ENCODE measurements around the gene FAM124A.
"Not testable (repeated sequence)": the region's sequence is repeated elsewhere in the genome, so short reads cannot be mapped to it uniquely, and the experiment has no call there.

Gene FAM124A

GRCh38 chr13:51275101-51275500, 52.9 kb downstream of the FAM124A start:
- no peak for DNase-seq

DNA sequence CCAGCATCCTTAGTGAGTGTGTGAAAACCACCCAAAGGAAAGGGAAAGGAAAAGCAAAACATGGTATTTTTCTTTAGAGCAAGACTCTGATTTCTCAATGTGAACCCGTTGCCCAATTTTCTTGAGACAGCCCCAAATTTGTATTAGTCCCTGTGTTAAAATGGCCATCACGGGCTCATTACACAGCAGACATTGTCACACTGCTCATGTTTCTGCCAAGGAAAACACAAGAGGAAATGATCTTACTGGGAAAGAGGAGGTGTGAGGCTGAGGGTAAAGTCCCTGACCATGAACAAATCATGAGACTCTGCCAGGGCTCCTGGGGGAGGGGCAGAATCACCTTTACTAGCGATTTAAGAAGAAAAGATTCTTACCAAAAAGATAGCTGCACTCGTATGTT, 54.4 kb downstream of the FAM124A start:
- no peak for DNase-seq

GRCh38 chr13:51277928-51278327, 55.7 kb downstream of the FAM124A start:
- DNase-seq: no peak

DNA sequence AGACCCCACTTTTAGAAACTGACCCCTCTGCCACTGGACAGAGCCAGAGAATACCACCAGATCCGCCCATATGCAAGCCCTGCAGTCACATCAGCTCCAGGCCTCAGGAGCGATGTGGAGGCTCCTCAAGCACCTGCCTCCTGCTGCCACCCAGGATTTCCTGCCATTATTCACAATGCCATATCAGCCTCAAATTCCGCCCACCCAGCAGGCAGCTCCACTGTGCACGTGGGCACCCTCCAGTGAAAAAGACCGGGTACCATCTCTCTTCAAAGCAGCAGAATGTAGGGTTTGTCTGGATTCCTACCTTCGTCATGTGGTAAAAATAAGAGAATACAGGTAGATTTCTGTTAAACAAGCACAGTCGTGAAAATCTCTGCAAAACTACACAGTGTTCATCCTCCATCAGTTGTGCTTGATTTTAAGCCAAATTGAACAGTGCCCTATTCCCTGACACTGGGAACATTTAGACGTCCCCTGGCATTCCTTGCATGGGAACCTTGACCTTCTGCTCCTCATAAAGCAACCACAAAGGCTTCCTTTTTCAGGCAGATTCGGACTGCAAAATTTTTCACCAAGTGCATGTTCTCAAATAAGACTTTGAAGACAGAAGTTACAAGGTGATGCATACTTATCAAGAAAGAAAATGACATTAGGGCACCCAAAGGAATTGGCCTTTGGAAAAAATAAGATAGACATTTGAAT, 56.4 kb downstream of the FAM124A start:
- peak; percentile 20 for DNase-seq

DNA sequence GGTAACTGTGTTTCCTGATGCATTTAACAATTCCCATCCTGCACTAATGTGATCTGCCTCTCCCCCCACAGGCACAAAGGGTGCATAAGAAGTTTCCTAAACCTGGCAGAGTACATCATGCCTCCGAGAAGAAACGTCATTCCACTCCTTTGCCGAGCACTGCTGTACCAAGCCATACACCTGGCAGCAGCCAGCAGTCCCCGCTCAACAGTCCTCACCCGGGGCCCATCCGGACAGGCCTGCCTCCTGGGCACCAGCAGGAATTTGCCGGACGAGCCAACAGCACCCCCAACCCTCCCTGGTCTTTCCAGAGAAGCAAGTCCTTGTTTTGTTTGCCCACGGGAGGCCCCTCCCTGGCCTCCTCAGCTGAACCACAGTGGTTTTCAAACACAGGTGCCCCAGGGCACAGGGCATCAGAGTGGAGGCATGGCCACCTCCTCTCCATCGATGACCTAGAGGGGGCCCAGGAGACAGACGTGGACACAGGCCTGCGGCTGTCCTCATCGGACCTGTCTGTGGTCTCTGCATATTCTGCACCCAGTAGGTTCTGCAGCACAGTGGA, 58.3 kb downstream of the FAM124A start:
- DNase-seq: no peak

- DNase-seq: no peak
Observed at GRCh38 chr13:51282322-51282721, 60.1 kb downstream of the FAM124A start.

DNA sequence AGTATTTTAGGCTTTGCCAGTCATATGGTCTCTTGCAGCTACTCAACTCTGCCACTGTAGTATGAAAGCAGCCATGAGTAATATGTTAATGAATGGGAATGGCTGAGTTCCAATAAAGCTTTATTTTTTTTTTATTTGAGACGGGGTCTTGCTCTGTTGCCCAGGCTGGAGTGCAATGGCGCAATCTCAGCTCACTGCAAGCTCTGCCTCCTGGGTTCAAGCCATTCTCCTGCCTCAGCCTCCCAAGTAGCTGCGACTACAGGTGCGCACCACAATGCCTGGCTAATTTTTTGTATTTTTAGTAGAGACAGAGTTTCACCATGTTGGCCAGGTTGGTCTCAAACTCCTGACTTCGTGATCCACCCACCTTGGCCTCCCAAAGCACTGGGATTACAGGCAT, 60.7 kb downstream of the FAM124A start:
- not testable (repeated sequence) for DNase-seq

GRCh38 chr13:51283371-51283770, 61.2 kb downstream of the FAM124A start:
- no peak for DNase-seq

GRCh38 chr13:51284339-51284738, 62.1 kb downstream of the FAM124A start:
- no peak for DNase-seq

GRCh38 chr13:51286135-51287002, 64.2 kb downstream of the FAM124A start:
- peak; percentile 71 for DNase-seq

DNA sequence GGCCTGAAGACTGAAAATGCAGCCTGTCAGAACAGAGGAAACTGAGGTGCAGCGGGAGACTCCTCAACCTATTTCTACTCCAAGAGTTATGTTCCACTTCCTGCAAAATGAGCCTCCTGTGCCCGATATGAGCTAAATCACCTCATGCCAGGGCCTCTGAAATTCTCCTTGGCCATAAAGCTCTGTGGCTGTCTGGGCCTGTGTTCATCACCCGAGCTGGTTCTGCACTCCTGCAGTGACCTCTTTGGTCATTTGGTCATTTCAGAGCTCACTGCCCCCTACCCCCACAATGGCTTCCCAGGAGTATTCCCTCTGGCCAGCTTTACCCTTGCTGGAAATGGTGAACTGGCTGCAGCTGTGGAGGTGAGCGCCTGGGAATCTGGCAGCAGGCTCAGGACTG, 65.6 kb downstream of the FAM124A start:
- no peak for DNase-seq

DNA sequence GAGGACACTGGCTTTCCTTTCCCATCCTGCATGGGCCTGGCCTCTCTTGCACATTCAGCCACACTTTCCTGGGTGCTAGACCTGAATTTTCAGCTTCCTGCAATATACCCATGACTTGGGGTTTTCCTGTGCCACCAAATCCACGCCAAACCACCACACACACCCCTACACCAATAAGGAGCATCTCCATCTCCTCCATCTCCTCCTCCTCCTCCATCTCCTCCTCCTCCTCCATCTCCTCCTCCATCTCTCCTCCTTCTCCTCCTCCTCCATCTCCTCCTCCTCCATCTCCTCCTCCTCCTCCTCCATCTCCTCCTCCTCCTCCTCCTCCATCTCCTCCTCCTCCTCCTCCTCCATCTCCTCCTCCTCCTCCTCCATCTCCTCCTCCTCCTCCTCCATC, 66.1 kb downstream of the FAM124A start:
- DNase-seq: not testable (repeated sequence)

DNA sequence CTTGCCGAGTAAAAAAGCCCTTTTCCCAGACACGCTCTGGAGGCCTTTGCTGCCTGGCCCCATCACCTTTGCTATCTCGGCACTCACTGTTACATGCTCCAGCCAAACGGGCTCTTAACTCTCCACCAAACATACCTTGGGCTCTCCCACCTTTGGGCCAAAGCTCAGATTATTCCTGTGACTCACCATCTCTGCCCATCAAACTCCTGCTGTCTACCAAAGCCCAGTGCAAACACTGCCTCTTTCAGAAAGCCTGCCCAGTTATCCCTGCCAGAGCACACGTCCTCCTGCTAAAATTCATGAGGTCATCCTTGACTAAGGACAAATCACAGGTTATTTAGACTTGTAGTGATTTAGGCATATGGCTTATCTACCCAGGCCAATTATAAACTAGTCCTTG, 69.1 kb downstream of the FAM124A start:
- DNase-seq: peak; percentile 13

DNA sequence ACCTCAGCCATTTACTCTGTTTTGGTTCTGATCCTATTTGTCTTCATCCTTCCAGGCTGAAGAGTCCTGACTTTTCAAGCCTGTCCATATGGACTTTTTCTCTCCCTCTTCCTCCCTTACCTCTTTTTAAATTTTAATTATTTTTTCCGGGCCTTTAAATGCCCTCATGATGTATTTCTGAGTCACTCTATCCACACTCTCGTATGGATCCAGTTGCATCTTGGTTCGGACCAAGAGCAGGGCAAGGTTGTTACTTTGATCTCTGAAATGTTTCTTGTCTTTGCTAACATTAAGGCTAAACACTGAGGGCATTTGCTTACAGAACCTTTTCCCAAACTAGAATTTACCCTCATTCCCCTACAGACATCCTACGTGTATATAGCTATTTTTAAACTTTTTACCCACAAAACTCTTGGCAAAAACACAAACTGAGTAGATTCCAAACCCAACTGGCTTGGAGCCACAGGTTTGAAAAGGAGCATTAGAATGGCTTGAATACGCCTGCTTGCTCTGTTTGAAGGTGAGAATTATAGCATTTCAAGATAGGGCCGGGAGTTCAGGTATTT, 69.9 kb downstream of the FAM124A start:
- DNase-seq: no peak

GRCh38 chr13:51297556-51297955, 75.4 kb downstream of the FAM124A start:
- DNase-seq: peak; percentile 20

DNA sequence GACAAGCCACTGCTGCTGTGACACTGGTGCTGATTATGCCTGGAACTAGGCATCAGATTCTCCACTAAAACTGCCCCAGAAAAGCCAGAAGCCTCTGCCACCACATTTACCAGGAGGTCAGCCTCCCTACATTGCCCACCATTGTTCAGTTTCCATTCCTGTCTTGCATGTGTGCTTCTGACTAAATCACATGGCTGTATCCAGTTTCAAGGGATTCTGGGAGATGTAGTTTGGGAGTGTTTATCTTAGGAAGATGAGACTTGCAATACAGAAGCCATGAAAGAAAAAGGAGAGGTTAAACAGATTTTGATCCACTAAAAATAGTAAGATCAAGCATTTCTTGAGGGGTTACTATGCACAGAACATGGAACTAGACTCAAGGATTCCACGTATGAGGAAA, 76.6 kb downstream of the FAM124A start:
- no peak for DNase-seq

GRCh38 chr13:51303063-51303552, 80.9 kb downstream of the FAM124A start:
- DNase-seq: no peak

- DNase-seq: no peak
Observed at GRCh38 chr13:51303882-51304281, 81.7 kb downstream of the FAM124A start.

DNA sequence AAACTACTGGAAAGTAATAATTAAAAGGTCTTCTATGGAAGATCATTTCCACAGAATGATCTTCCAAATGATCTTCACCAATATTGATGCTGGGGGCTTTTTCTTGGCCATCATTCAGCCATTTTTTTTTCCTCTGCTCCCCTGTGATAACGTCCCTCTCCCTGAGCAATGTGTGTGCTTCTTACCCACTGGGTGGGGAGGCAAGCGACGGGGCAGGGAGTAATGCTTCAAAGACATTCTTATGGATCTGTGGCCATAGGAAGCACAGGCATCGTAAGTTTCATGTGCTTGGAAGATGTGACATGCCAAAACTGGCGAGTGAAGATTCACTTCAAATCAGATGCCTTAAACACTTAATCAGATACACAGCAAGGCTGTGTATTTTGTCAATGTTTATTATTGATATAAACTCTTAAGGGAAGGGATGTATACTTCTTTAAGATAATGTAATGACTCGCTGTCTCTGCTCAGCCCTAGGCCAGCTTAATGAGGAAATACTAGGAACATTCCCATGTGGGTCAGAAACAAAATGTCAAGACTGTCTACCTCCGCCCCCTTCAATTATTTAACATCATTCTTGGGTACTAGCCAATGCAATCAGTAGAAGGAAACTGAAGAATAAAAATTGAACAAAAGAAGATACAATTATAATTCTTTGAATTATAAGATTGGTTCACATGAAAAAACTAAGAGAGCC, 83.2 kb downstream of the FAM124A start:
- DNase-seq: no peak

DNA sequence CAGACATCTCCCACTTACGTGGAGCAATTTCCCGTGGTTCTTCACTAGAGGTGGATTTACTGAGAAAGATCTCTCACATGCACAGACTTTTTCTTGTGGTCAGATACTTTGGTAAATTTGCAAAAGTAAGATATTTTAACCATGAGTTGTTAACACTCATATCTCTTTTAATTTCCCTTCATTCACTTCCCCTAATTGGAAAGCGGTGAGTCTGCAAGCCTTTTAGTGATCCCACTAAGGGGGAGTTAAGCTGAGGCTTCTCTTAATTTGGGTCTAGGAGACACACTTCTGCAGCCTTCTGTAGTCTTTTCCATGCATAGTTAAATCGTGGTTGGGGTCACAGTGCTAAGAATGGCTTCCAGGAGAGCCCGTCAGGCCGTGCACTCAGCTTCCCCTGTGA, 86.6 kb downstream of the FAM124A start:
- DNase-seq: no peak

DNA sequence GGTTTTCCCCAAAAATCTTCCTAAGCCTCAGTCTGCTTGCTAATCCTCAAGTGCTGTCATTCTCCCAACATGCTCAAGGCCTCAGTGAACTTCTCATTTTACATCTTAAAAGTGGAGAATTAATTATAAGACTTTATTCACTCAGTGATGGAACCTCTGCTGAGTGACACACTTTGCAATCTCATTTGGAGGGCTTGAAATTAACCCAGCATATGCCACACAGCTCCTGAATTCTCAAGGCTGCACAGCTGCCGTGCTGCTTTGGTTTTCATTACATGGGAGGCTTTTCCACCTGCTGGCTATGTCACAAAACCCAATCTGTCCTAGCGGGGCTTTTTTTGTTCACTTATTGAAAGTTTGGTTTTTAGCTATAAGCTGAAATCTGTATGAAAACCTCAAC, 89.0 kb downstream of the FAM124A start:
- DNase-seq: no peak

DNA sequence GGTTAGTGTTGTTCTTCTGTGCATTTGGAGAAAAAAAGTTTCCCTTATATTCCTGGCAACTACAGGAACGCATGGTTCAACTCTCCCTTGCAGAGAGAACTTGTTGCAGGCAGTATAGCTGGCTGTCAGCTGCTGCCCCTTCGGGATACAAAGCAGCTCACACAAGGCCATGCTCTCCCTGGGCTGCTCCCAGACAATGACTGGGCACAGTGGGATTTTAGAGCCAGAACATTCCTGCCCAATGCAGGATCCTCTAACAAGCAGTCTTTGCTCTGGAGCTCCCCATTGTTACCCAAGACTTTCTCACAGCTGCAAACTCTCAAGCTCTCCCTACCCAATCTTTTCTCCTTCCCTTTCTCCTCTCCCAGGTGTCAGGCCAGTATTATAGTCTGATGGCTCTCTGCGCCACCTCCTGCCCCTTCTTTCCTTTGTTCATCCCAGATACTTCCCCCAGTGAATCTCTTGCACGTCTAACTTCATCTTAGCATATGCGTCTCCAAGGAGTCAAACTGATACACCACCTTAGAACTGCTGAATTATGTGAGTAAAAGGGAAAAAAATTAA, 89.8 kb downstream of the FAM124A start:
- no peak for DNase-seq

- DNase-seq: no peak
Observed at GRCh38 chr13:51313619-51314018, 91.4 kb downstream of the FAM124A start.
